Left colon (tissue), 2 donors: ENCODE data around the gene C4BPB. TPM values are rescaled to one million over a fixed set of nuclear protein-coding genes. Genes with fewer than 3 reads are reported as not detected.

Source experiments
- ATAC-seq: fragments of 200-7000 bp; cut with Tn5 transposase; one replicate; pipeline ENCODE4 v1.9.1; 2020; ENCODE audit warnings: mild to moderate bottlenecking, moderate library complexity
- DNase-seq, 2 donors: peaks; one replicate each; pipeline ENCODE4 v3.0.0-alpha.2; 2020
- intact Hi-C, 2 donors: fragments of 100-400 bp; cut with DNase I in 1 of 2; cut with micrococcal nuclease in 1 of 2; formaldehyde crosslinking; loops; one replicate each; pipeline versions ENCODE4 v1.11.2 to v1.14.0; 2022; cut with DNase I, micrococcal nuclease
- total RNA-seq, 2 donors: library from RNA; stranded (reverse); fragmentation: NEBNext Ultra II Directional; extraction: Animal tissue kit (Norgen Biotek cat#: 25700); gene quantifications; one replicate each; pipeline ENCODE4 v1.2.1, GENCODE V29; 2021
- donor health status: DM: no; HTN: no; CAD: no.
- donor health status: DM: yes; HTN: yes; CAD: no.

The C4BPB gene
- total RNA-seq, 2 donors from 2014 or later = 5.0 to 20.8 TPM

GRCh38 chr1:207058252-207058651, 30.4 kb upstream of the C4BPB start:
- no peak for ATAC-seq
- DNase-seq = no peak

GRCh38 chr1:207058878-207059867, 29.5 kb upstream of the C4BPB start:
- DNase-seq (no peak), ATAC-seq (no peak)
- intact Hi-C loops = no loop called here

More at GRCh38 chr1:207058252-207058651, 30.4 kb upstream of the C4BPB start:
- intact Hi-C loops = no loop called here

GRCh38 chr1:207059881-207060280, 28.8 kb upstream of the C4BPB start:
- DNase-seq (no peak), ATAC-seq (no peak)
- intact Hi-C loops = no loop called here

- intact Hi-C loops = no loop called here
- no peak for ATAC-seq
These were observed 28.1 kb upstream of the C4BPB start for GRCh38 chr1:207060596-207060995.

GRCh38 chr1:207062058-207062457, 26.6 kb upstream of the C4BPB start:
- intact Hi-C loops = no loop called here
- no peak for DNase-seq
- ATAC-seq = no peak

More at GRCh38 chr1:207060596-207060995, 28.1 kb upstream of the C4BPB start:
- DNase-seq = no peak

GRCh38 chr1:207063014-207063413, 25.6 kb upstream of the C4BPB start:
- ATAC-seq (no peak), DNase-seq (no peak)
- intact Hi-C loops = no loop called here

- ATAC-seq (peak; percentile 8), DNase-seq (no peak)
- intact Hi-C loops = no loop called here
These were observed 24.1 kb upstream of the C4BPB start for GRCh38 chr1:207064561-207064960.

- no peak for DNase-seq
- intact Hi-C loops = no loop called here
- peak; percentile 69 for ATAC-seq
These were observed 21.5 kb upstream of the C4BPB start for GRCh38 chr1:207067185-207067584.

GRCh38 chr1:207067665-207068064, 21.0 kb upstream of the C4BPB start:
- intact Hi-C loops = no loop called here
- no peak for DNase-seq
- ATAC-seq = peak; percentile 87

- intact Hi-C loops = no loop called here
- no peak for DNase-seq
- no peak for ATAC-seq
These were observed 19.6 kb upstream of the C4BPB start for GRCh38 chr1:207069061-207069460.

GRCh38 chr1:207069858-207070506, 18.7 kb upstream of the C4BPB start:
- intact Hi-C loops = no loop called here
- ATAC-seq (no peak), DNase-seq (no peak)

- ATAC-seq = no peak
- no peak for DNase-seq
- intact Hi-C loops = no loop called here
These were observed 17.8 kb upstream of the C4BPB start for GRCh38 chr1:207070811-207071210.

- ATAC-seq (no peak), DNase-seq (no peak)
- intact Hi-C loops = no loop called here
These were observed 17.2 kb upstream of the C4BPB start for GRCh38 chr1:207071426-207071825.

GRCh38 chr1:207072233-207072632, 16.4 kb upstream of the C4BPB start:
- ATAC-seq (no peak), DNase-seq (no peak)
- intact Hi-C loops = no loop called here

- DNase-seq = no peak
- no peak for ATAC-seq
- intact Hi-C loops = no loop called here
These were observed 14.5 kb upstream of the C4BPB start for GRCh38 chr1:207073906-207074820.

GRCh38 chr1:207076181-207076955, 12.3 kb upstream of the C4BPB start:
- ATAC-seq (peak; percentile 26), DNase-seq (no peak)
- intact Hi-C loops = no loop called here

GRCh38 chr1:207077012-207077411, 11.6 kb upstream of the C4BPB start:
- ATAC-seq (peak; percentile 3), DNase-seq (no peak)
- intact Hi-C loops = no loop called here
